BE2C (cell line): Measurements from ENCODE around the gene NRDC.

Experiments used
- DNase-seq: peaks from one replicate; pipeline ENCODE4 v3.0.0-alpha.2; 2020
- H3K27me3 ChIP-seq: fragments of 250-450 bp; sonication (Bioruptor Pico); 2 replicates; pipeline ENCODE4 v1.5.1; 2020; ENCODE audit warnings: mild to moderate bottlenecking
- H3K36me3 ChIP-seq: fragments of 250-450 bp; sonication (Bioruptor Pico); 2 replicates; pipeline ENCODE4 v1.5.1; 2020; ENCODE audit warnings: mild to moderate bottlenecking
- H3K4me1 ChIP-seq: fragments of 250-450 bp; sonication (Bioruptor Pico); 2 replicates; pipeline ENCODE4 v1.5.1; 2020
- H3K4me3 ChIP-seq: 2 replicates; pipeline ENCODE4 v1.5.1; 2011; ENCODE audit warnings: low read depth, low read length
- H3K9me3 ChIP-seq: fragments of 250-450 bp; sonication (Bioruptor Pico); 2 replicates; pipeline ENCODE4 v1.5.1; 2020
- CTCF ChIP-seq: IDR thresholded peaks from 2 replicates; pipeline ENCODE4 v1.5.1; 2012; ENCODE audit warnings: mild to moderate bottlenecking, low read depth, low read length

The NRDC gene

GRCh38 chr1:51840743-51841461, 37.6 kb downstream of the NRDC start:
- no peak overlapping the region for H3K4me3 ChIP-seq
- no peaks in the 10 kb centered on the region for H3K27me3 ChIP-seq
- no peaks in the 10 kb centered on the region for H3K4me1 ChIP-seq
- DNase-seq, result no peak
- TF ChIP-seq CTCF, result no peak
- H3K9me3 ChIP-seq, result no peaks in the 10 kb centered on the region
- no peaks in the 10 kb centered on the region for H3K36me3 ChIP-seq

- H3K36me3 ChIP-seq, result no peaks in the 10 kb centered on the region
- no peak for DNase-seq
- no peaks in the 10 kb centered on the region for H3K9me3 ChIP-seq
- no peak for TF ChIP-seq CTCF
- H3K4me3 ChIP-seq, result no peak overlapping the region
- no peaks in the 10 kb centered on the region for H3K27me3 ChIP-seq
- H3K4me1 ChIP-seq, result no peaks in the 10 kb centered on the region
Measured at GRCh38 chr1:51840182-51840581, 38.3 kb downstream of the NRDC start.

GRCh38 chr1:51839094-51839493, 39.4 kb downstream of the NRDC start:
- no peaks in the 10 kb centered on the region for H3K36me3 ChIP-seq
- TF ChIP-seq CTCF, result no peak
- no peak overlapping the region for H3K4me3 ChIP-seq
- H3K9me3 ChIP-seq, result no peaks in the 10 kb centered on the region
- no peak for DNase-seq
- no peaks in the 10 kb centered on the region for H3K4me1 ChIP-seq
- H3K27me3 ChIP-seq, result no peaks in the 10 kb centered on the region

- no peaks in the 10 kb centered on the region for H3K9me3 ChIP-seq
- no peaks in the 10 kb centered on the region for H3K36me3 ChIP-seq
- H3K4me3 ChIP-seq, result no peak overlapping the region
- no peak for DNase-seq
- TF ChIP-seq CTCF, result no peak
- no peaks in the 10 kb centered on the region for H3K4me1 ChIP-seq
- H3K27me3 ChIP-seq, result no peaks in the 10 kb centered on the region
Measured at GRCh38 chr1:51837243-51837642, 41.3 kb downstream of the NRDC start.

GRCh38 chr1:51833700-51834099, 44.8 kb downstream of the NRDC start:
- no peak for TF ChIP-seq CTCF
- no peaks in the 10 kb centered on the region for H3K9me3 ChIP-seq
- no peak overlapping the region for H3K4me3 ChIP-seq
- no peaks in the 10 kb centered on the region for H3K27me3 ChIP-seq
- DNase-seq, result no peak
- no peaks in the 10 kb centered on the region for H3K4me1 ChIP-seq
- no peaks in the 10 kb centered on the region for H3K36me3 ChIP-seq

GRCh38 chr1:51829058-51829457, 49.5 kb downstream of the NRDC start:
- no peak for TF ChIP-seq CTCF
- no peaks in the 10 kb centered on the region for H3K27me3 ChIP-seq
- peaks cover 3% of the 10 kb centered on the region; the same call in 1 of the 2 replicates for H3K36me3 ChIP-seq
- no peak overlapping the region for H3K4me3 ChIP-seq
- H3K4me1 ChIP-seq, result no peaks in the 10 kb centered on the region
- no peak for DNase-seq
- H3K9me3 ChIP-seq, result no peaks in the 10 kb centered on the region
